Stimulated activated CD4-positive, alpha-beta T cell treated with anti-CD3 and anti-CD28 coated beads, Interleukin-2, amount 100 ng/mL, for 24 hours (primary cell): ENCODE data around the gene MYH7B.

Source experiments
- DNase-seq, 2 donors: peaks; one replicate each; pipeline ENCODE4 v3.0.0-alpha.2; 2020

Gene MYH7B

GRCh38 chr20:34955231-34956040 lies at the start of gene MYH7B, which contains the start of gene GSS:
MYH7B (plus strand) TSS chr20:34955868; CDS start chr20:34978006, 22,138 bp downstream.
GSS (minus strand) TSS chr20:34955806; CDS start chr20:34951852, 3,954 bp downstream.
- peak; percentile 99 to 100 for DNase-seq

- DNase-seq, result no peak
Measured at GRCh38 chr20:34907616-34908469, 47.8 kb upstream of the MYH7B start.

- DNase-seq, result no peak
Measured at GRCh38 chr20:34915131-34915530, 40.5 kb upstream of the MYH7B start.

- DNase-seq, result no peak
Measured at GRCh38 chr20:34915749-34916455, 39.8 kb upstream of the MYH7B start.

GRCh38 chr20:34916774-34917354 lies 38.8 kb upstream of the MYH7B start:
- DNase-seq, result no peak

GRCh38 chr20:34920055-34920454 lies 35.6 kb upstream of the MYH7B start:
- DNase-seq, result no peak

GRCh38 chr20:34921436-34921835 lies 34.2 kb upstream of the MYH7B start:
- DNase-seq, result peak in 1 of 2 donors; percentile 7

GRCh38 chr20:34922654-34923381 lies 32.9 kb upstream of the MYH7B start:
- DNase-seq, result no peak

- no peak for DNase-seq
Measured at GRCh38 chr20:34923414-34923813, 32.3 kb upstream of the MYH7B start.

GRCh38 chr20:34925341-34925740 lies 30.3 kb upstream of the MYH7B start:
- no peak for DNase-seq

GRCh38 chr20:34925981-34926380 lies 29.7 kb upstream of the MYH7B start:
- DNase-seq, result no peak

GRCh38 chr20:34926581-34926980 lies 29.1 kb upstream of the MYH7B start:
- DNase-seq, result no peak

- no peak for DNase-seq
Measured at GRCh38 chr20:34927736-34928135, 27.9 kb upstream of the MYH7B start.

- no peak for DNase-seq
Measured at GRCh38 chr20:34928411-34928810, 27.3 kb upstream of the MYH7B start.

GRCh38 chr20:34931771-34932170 lies 23.9 kb upstream of the MYH7B start:
- DNase-seq, result no peak

- DNase-seq, result no peak
Measured at GRCh38 chr20:34938466-34939163, 17.1 kb upstream of the MYH7B start.

GRCh38 chr20:34940081-34940481 lies 15.6 kb upstream of the MYH7B start:
- no peak for DNase-seq

GRCh38 chr20:34941226-34941625 lies 14.4 kb upstream of the MYH7B start:
- DNase-seq, result no peak

- DNase-seq, result no peak
Measured at GRCh38 chr20:34942301-34942700, 13.4 kb upstream of the MYH7B start.

GRCh38 chr20:34943808-34944567 lies 11.7 kb upstream of the MYH7B start:
- DNase-seq, result no peak
